Measurements from ENCODE around the gene RNASEH2B. TPM values are rescaled to one million over a fixed set of nuclear protein-coding genes. Genes with fewer than 3 reads are reported as not detected.

Gene RNASEH2B
- total and polyA plus RNA-seq, 2 experiments from 2014 or later: 39.0 to 64.8 TPM

DNA sequence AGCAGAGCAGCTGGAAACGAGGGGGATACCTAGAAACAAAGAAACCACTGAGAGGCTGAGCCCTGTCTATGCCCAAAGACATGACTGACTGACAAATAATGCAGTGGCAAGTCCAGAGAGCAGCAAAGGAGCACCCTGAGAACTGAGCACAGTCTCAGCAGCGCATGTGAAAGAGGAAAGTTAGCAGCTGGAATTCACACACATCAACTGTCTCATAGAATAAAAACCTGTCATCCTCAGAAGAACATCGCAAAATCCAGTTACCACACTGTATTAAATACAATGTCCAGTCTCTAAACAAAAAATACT is 42.0 kb upstream of the RNASEH2B start:
- no peak overlapping the region for H3K27ac Mint-ChIP-seq

More for the DNA sequence above, 42.0 kb upstream of the RNASEH2B start:
- Mint-ChIP-seq H3K4me3 (no peak overlapping the region), H3K27me3 (ENCODE audit: insufficient read depth, low read depth, poor library complexity) (no peaks in the 10 kb centered on the region), H3K36me3 (ENCODE audit: low read depth) (no peaks in the 10 kb centered on the region; the same call in 2 of the 3 replicates), H3K4me1 (peaks cover 6% of the 10 kb centered on the region; the same call in 2 of the 3 replicates), H3K9me3 (no peaks in the 10 kb centered on the region)
- Histone ChIP-seq H3F3A (replicated peaks; ENCODE audit: low read depth) (no peaks in the 10 kb centered on the region), H4K20me1 (replicated peaks; ENCODE audit: insufficient read depth) (no peaks in the 10 kb centered on the region), H3K4me3 (no peak overlapping the region), H3K27me3 (ENCODE audit: insufficient read depth) (no peaks in the 10 kb centered on the region), H3K79me2 (replicated peaks; ENCODE audit: insufficient read depth) (no peaks in the 10 kb centered on the region), H3K9me2 (ENCODE audit: insufficient read depth) (no peaks in the 10 kb centered on the region), H3K4me2 (no peak overlapping the region), H3K27ac (ENCODE audit: low read depth) (no peak overlapping the region), H2AFZ (peak overlapping the region; percentile 89; the same call in 1 of the 2 replicates), H3K36me3 (ENCODE audit: insufficient read depth) (no peaks in the 10 kb centered on the region), H3K4me1 (ENCODE audit: insufficient read depth) (peaks cover 7% of the 10 kb centered on the region)
- peak; percentile 52 for ATAC-seq
- TF ChIP-seq, protein P1, sequence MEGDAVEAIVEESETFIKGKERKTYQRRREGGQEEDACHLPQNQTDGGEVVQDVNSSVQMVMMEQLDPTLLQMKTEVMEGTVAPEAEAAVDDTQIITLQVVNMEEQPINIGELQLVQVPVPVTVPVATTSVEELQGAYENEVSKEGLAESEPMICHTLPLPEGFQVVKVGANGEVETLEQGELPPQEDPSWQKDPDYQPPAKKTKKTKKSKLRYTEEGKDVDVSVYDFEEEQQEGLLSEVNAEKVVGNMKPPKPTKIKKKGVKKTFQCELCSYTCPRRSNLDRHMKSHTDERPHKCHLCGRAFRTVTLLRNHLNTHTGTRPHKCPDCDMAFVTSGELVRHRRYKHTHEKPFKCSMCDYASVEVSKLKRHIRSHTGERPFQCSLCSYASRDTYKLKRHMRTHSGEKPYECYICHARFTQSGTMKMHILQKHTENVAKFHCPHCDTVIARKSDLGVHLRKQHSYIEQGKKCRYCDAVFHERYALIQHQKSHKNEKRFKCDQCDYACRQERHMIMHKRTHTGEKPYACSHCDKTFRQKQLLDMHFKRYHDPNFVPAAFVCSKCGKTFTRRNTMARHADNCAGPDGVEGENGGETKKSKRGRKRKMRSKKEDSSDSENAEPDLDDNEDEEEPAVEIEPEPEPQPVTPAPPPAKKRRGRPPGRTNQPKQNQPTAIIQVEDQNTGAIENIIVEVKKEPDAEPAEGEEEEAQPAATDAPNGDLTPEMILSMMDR (conservative IDR thresholded peaks at IDR 0.05; ENCODE audit: low read depth in 2 of 2): no peak
- TF ChIP-seq, protein P2, sequence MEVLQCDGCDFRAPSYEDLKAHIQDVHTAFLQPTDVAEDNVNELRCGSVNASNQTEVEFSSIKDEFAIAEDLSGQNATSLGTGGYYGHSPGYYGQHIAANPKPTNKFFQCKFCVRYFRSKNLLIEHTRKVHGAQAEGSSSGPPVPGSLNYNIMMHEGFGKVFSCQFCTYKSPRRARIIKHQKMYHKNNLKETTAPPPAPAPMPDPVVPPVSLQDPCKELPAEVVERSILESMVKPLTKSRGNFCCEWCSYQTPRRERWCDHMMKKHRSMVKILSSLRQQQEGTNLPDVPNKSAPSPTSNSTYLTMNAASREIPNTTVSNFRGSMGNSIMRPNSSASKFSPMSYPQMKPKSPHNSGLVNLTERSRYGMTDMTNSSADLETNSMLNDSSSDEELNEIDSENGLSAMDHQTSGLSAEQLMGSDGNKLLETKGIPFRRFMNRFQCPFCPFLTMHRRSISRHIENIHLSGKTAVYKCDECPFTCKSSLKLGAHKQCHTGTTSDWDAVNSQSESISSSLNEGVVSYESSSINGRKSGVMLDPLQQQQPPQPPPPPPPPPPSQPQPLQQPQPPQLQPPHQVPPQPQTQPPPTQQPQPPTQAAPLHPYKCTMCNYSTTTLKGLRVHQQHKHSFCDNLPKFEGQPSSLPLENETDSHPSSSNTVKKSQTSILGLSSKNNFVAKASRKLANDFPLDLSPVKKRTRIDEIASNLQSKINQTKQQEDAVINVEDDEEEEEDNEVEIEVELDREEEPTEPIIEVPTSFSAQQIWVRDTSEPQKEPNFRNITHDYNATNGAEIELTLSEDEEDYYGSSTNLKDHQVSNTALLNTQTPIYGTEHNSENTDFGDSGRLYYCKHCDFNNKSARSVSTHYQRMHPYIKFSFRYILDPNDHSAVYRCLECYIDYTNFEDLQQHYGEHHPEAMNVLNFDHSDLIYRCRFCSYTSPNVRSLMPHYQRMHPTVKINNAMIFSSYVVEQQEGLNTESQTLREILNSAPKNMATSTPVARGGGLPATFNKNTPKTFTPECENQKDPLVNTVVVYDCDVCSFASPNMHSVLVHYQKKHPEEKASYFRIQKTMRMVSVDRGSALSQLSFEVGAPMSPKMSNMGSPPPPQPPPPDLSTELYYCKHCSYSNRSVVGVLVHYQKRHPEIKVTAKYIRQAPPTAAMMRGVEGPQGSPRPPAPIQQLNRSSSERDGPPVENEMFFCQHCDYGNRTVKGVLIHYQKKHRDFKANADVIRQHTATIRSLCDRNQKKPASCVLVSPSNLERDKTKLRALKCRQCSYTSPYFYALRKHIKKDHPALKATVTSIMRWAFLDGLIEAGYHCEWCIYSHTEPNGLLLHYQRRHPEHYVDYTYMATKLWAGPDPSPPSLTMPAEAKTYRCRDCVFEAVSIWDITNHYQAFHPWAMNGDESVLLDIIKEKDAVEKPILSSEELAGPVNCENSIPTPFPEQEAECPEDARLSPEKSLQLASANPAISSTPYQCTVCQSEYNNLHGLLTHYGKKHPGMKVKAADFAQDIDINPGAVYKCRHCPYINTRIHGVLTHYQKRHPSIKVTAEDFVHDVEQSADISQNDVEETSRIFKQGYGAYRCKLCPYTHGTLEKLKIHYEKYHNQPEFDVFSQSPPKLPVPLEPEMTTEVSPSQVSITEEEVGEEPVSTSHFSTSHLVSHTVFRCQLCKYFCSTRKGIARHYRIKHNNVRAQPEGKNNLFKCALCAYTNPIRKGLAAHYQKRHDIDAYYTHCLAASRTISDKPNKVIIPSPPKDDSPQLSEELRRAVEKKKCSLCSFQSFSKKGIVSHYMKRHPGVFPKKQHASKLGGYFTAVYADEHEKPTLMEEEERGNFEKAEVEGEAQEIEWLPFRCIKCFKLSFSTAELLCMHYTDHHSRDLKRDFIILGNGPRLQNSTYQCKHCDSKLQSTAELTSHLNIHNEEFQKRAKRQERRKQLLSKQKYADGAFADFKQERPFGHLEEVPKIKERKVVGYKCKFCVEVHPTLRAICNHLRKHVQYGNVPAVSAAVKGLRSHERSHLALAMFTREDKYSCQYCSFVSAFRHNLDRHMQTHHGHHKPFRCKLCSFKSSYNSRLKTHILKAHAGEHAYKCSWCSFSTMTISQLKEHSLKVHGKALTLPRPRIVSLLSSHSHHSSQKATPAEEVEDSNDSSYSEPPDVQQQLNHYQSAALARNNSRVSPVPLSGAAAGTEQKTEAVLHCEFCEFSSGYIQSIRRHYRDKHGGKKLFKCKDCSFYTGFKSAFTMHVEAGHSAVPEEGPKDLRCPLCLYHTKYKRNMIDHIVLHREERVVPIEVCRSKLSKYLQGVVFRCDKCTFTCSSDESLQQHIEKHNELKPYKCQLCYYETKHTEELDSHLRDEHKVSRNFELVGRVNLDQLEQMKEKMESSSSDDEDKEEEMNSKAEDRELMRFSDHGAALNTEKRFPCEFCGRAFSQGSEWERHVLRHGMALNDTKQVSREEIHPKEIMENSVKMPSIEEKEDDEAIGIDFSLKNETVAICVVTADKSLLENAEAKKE (CRISPR knock-in tag; IDR thresholded peaks at IDR 0.05): no peak
- no peak for TF ChIP-seq EZH2phosphoT487 (IDR thresholded peaks at IDR 0.05; ENCODE audit: unreplicated experiment)
- TF ChIP-seq, protein P3, sequence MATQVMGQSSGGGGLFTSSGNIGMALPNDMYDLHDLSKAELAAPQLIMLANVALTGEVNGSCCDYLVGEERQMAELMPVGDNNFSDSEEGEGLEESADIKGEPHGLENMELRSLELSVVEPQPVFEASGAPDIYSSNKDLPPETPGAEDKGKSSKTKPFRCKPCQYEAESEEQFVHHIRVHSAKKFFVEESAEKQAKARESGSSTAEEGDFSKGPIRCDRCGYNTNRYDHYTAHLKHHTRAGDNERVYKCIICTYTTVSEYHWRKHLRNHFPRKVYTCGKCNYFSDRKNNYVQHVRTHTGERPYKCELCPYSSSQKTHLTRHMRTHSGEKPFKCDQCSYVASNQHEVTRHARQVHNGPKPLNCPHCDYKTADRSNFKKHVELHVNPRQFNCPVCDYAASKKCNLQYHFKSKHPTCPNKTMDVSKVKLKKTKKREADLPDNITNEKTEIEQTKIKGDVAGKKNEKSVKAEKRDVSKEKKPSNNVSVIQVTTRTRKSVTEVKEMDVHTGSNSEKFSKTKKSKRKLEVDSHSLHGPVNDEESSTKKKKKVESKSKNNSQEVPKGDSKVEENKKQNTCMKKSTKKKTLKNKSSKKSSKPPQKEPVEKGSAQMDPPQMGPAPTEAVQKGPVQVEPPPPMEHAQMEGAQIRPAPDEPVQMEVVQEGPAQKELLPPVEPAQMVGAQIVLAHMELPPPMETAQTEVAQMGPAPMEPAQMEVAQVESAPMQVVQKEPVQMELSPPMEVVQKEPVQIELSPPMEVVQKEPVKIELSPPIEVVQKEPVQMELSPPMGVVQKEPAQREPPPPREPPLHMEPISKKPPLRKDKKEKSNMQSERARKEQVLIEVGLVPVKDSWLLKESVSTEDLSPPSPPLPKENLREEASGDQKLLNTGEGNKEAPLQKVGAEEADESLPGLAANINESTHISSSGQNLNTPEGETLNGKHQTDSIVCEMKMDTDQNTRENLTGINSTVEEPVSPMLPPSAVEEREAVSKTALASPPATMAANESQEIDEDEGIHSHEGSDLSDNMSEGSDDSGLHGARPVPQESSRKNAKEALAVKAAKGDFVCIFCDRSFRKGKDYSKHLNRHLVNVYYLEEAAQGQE (IDR thresholded peaks at IDR 0.05; ENCODE audit: unreplicated experiment): no peak
- TF ChIP-seq ZNF331 (CRISPR knock-in tag; IDR thresholded peaks at IDR 0.05; ENCODE audit: low read depth): no peak
- TF ChIP-seq EZH2 (IDR thresholded peaks at IDR 0.05; ENCODE audit: low read depth, unreplicated experiment): no peak
- no peak for TF ChIP-seq CREB1 (CRISPR knock-in tag; IDR thresholded peaks at IDR 0.05; ENCODE audit: low read depth)
- TF ChIP-seq, protein P4, sequence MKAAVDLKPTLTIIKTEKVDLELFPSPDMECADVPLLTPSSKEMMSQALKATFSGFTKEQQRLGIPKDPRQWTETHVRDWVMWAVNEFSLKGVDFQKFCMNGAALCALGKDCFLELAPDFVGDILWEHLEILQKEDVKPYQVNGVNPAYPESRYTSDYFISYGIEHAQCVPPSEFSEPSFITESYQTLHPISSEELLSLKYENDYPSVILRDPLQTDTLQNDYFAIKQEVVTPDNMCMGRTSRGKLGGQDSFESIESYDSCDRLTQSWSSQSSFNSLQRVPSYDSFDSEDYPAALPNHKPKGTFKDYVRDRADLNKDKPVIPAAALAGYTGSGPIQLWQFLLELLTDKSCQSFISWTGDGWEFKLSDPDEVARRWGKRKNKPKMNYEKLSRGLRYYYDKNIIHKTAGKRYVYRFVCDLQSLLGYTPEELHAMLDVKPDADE (IDR thresholded peaks at IDR 0.05): no peak
- no peak for TF ChIP-seq JUNB (IDR thresholded peaks at IDR 0.05; ENCODE audit: unreplicated experiment)
- no peak for TF ChIP-seq STAT1 (IDR thresholded peaks at IDR 0.05; ENCODE audit: unreplicated experiment)
- no peak for TF ChIP-seq NANOG (IDR thresholded peaks at IDR 0.05; ENCODE audit: borderline replicate concordance)
- no peak for TF ChIP-seq POLR2AphosphoS5 (IDR thresholded peaks at IDR 0.05; ENCODE audit: low read depth)
- TF ChIP-seq ZNF114 (CRISPR knock-in tag; IDR thresholded peaks at IDR 0.05): no peak
- DNase-seq (ENCODE audit: low spot score): no peak

Measured in GM23338 (cell line).